ENCODE results near the gene TMIE.

DNA sequence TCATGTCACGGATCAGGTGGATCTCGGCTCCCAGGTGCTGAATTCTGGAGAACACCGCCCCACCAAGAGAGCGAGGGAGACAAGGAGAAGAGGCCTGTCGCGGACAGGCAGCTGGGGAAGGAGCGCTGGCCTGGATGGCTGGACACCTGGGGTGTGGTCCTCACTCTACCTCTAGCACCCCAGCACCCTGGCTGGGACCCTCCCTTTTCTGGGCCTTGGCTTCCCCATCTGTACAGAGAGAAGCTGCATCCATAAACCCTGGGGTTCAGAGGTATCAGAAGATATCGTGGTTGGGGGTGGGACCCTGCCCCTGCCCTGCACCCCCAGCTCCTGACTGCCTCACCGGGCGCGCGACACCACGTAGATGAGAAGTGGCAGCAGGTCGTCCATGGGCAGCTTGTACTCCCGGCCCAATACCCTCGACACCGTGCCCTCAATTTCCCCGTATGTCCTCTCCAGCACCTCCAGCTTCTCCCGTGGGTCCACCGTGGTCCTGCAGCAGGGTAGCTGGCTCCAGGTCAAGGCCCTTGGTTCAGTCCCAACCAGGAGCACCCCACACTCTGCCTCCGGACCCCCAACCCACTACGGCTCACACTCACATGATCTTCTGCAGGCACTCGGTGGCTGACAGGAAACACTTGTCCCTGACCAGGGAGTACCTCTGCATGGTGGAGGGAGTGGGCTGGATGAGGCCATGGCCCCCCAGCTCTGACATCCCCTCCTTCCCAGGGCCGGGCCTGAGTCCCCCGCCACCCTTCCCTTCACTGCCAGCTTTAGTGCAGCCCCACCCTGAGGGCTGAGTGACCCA, 29.4 kb upstream of the TMIE start:
- TF ChIP-seq, protein P1, sequence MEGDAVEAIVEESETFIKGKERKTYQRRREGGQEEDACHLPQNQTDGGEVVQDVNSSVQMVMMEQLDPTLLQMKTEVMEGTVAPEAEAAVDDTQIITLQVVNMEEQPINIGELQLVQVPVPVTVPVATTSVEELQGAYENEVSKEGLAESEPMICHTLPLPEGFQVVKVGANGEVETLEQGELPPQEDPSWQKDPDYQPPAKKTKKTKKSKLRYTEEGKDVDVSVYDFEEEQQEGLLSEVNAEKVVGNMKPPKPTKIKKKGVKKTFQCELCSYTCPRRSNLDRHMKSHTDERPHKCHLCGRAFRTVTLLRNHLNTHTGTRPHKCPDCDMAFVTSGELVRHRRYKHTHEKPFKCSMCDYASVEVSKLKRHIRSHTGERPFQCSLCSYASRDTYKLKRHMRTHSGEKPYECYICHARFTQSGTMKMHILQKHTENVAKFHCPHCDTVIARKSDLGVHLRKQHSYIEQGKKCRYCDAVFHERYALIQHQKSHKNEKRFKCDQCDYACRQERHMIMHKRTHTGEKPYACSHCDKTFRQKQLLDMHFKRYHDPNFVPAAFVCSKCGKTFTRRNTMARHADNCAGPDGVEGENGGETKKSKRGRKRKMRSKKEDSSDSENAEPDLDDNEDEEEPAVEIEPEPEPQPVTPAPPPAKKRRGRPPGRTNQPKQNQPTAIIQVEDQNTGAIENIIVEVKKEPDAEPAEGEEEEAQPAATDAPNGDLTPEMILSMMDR (optimal IDR thresholded peaks at IDR 0.05 in 1 of 3, IDR thresholded peaks at IDR 0.05 in 1 of 3, conservative IDR thresholded peaks at IDR 0.05 in 1 of 3; ENCODE audit: extremely low read depth in 1 of 3, insufficient read depth in 2 of 3, low read length in 3 of 3): no peak
- TF ChIP-seq EZH2 (IDR thresholded peaks at IDR 0.05; ENCODE audit: low read length): no peak
